GM12864 (cell line): Measurements from ENCODE around the gene EMX2.

Experiments used
- DNase-seq: peaks from one replicate; pipeline ENCODE4 v3.0.0-alpha.2; 2011; ENCODE audit warnings: low read depth
- H3K4me3 ChIP-seq: 2 replicates; pipeline ENCODE4 v1.5.1; 2011; ENCODE audit warnings: mild to moderate bottlenecking, low read depth, low read length, control low read depth
- TF ChIP-seq, protein P1 (sequence below): IDR thresholded peaks from 2 replicates; pipeline ENCODE4 v1.5.1; 2011; ENCODE audit warnings: low read depth, mild to moderate bottlenecking, moderate library complexity, low read length, control low read depth, inconsistent platforms; ENCODE audit errors: missing control alignments

EMX2 gene

DNA sequence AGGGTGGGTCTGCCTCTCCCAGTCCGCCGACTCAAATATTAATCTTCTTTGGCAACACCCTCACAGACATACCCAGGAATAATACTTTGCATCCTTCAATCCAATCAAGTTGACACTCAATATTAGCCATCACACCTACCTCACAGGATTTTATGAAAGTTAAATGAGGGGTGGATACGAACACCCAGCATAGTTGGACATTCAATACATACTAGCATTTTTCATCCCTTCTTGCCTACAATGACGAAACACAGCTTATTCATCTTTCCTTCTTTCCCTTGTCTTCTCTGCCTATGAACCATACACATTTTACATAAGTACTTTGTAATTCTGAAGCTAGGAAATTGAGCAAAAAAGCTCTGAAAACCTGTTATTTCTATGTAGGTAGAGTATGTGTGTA lies 48.5 kb downstream of the EMX2 start:
- DNase-seq, result no peak
- TF ChIP-seq, protein P1, sequence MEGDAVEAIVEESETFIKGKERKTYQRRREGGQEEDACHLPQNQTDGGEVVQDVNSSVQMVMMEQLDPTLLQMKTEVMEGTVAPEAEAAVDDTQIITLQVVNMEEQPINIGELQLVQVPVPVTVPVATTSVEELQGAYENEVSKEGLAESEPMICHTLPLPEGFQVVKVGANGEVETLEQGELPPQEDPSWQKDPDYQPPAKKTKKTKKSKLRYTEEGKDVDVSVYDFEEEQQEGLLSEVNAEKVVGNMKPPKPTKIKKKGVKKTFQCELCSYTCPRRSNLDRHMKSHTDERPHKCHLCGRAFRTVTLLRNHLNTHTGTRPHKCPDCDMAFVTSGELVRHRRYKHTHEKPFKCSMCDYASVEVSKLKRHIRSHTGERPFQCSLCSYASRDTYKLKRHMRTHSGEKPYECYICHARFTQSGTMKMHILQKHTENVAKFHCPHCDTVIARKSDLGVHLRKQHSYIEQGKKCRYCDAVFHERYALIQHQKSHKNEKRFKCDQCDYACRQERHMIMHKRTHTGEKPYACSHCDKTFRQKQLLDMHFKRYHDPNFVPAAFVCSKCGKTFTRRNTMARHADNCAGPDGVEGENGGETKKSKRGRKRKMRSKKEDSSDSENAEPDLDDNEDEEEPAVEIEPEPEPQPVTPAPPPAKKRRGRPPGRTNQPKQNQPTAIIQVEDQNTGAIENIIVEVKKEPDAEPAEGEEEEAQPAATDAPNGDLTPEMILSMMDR, result no peak
- H3K4me3 ChIP-seq, result no peak overlapping the region

DNA sequence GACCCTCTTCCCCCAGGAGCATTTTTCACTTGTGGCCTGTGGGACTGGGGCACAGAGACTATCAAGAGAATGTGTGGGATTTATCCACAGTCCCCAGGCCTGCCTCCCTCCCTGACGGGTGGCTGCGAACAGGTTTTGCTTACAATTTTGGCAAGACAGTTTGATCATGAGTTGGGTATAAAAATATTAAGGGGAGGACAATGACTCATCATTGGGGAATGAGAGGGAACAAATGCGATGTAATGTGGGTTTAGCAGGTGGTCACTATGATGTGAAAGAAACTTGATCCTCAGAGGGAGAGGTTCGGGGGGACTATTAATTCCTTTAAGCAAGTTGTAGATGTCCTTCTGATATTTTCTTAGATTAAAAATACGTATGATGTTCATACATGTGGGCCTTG lies 52.2 kb downstream of the EMX2 start:
- no peak for DNase-seq
- TF ChIP-seq, protein P1, result no peak
- H3K4me3 ChIP-seq, result no peak overlapping the region

DNA sequence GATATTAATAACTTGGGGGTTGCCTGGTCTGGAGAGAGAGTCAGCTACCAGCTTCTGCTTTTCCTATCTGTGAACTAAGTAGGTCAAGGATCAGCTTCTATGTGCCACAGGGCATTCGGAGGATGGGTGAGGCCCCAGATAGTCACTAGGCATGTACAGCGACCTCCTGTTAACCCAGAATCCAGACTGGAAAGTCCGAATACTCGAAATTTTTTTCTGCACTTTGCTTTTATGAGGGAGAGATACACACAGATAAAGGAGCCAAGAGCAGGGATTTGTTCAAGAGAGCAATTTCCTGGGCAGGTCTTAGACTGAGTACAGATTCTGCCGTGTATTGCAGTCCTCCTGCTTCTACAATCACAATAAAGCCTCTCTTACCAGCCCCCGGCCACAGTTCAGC lies 54.2 kb downstream of the EMX2 start:
- TF ChIP-seq, protein P1, result no peak
- no peak for DNase-seq
- H3K4me3 ChIP-seq, result no peak overlapping the region

DNA sequence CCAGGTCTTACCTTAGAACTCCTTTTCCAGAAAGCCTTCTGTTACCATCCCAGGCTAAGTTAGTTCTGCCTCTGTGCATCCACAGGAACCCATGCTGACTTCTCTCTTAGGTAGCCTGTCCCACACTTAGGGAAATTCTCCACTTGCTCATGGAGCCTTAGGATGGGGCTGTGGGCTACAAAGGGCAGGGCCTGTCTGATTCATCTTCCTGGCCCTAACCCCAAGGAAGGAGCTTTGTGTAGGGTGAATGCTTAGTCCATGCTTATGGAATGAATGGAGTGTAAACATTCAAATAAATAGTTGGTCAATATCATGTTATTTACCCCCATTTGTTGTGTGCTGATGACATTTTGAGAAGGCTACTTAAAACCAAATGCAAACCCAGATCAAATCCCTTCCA lies 54.7 kb downstream of the EMX2 start:
- H3K4me3 ChIP-seq, result no peak overlapping the region
- no peak for DNase-seq
- TF ChIP-seq, protein P1, result no peak
